Left ventricle myocardium inferior (tissue), 1 donor: Measurements from ENCODE around the gene ZNF280C. TPM values are rescaled to one million over a fixed set of nuclear protein-coding genes. Genes with fewer than 3 reads are reported as not detected.

Source experiments
- DNase-seq: peaks from one replicate; pipeline ENCODE4 v3.0.0-alpha.2; 2020
- H3K27ac ChIP-seq: fragments of 200-600 bp; replicated peaks from 2 replicates; pipeline ENCODE4 v1.8.0; 2021
- H3K27me3 ChIP-seq: fragments of 200-600 bp; 2 replicates; pipeline ENCODE4 v1.8.0; 2021; ENCODE audit warnings: low read depth
- H3K36me3 ChIP-seq: fragments of 200-600 bp; 2 replicates; pipeline ENCODE4 v1.8.0; 2021
- H3K4me1 ChIP-seq: fragments of 200-600 bp; 2 replicates; pipeline ENCODE4 v1.8.0; 2021
- H3K4me3 ChIP-seq: fragments of 200-600 bp; 2 replicates; pipeline ENCODE4 v1.8.0; 2021; ENCODE audit warnings: mild to moderate bottlenecking, moderate library complexity
- H3K9me3 ChIP-seq: fragments of 200-600 bp; replicated peaks from 2 replicates; pipeline ENCODE4 v1.8.0; 2021
- CTCF ChIP-seq: fragments of 200-600 bp; IDR thresholded peaks from 2 replicates; pipeline ENCODE4 v1.8.0; 2021; ENCODE audit warnings: antibody characterized with exemption, mild to moderate bottlenecking, borderline replicate concordance
- intact Hi-C: fragments of 100-400 bp; cut with micrococcal nuclease; formaldehyde crosslinking; loops from one replicate; pipeline ENCODE4 v1.11.0; 2022
- total RNA-seq: library from RNA; stranded (reverse); fragmentation: NEBNext Ultra II Directional; extraction: Animal tissue kit (Norgen Biotek cat#: 25700); gene quantifications from one replicate; pipeline ENCODE4 v1.2.1, GENCODE V29; 2021
- donor health status: DM: no; HTN: yes; CAD: no; lungs with severe emphysema.

Gene ZNF280C
- total RNA-seq, 1 donor from 2014 or later: 1.5 TPM

- Histone ChIP-seq H3K9me3 (no peaks in the 10 kb centered on the region), H3K4me1 (peaks cover 40% of the 10 kb centered on the region), H3K36me3 (no peaks in the 10 kb centered on the region), H3K27ac (peak within 1 kb of the TSS; percentile 96), H3K27me3 (no peaks in the 10 kb centered on the region), H3K4me3 (peak within 1 kb of the TSS; percentile 79)
- intact Hi-C loops: no loop called here
- no peak for TF ChIP-seq CTCF
- peak; percentile 92 for DNase-seq
Measured at GRCh38 chrX:130165703-130166502, 102.8 kb downstream of the ZNF280C start, which contains the start of gene AIFM1. AIFM1 (minus strand) TSS chrX:130165841; CDS start chrX:130165656, 185 bp downstream.

DNA sequence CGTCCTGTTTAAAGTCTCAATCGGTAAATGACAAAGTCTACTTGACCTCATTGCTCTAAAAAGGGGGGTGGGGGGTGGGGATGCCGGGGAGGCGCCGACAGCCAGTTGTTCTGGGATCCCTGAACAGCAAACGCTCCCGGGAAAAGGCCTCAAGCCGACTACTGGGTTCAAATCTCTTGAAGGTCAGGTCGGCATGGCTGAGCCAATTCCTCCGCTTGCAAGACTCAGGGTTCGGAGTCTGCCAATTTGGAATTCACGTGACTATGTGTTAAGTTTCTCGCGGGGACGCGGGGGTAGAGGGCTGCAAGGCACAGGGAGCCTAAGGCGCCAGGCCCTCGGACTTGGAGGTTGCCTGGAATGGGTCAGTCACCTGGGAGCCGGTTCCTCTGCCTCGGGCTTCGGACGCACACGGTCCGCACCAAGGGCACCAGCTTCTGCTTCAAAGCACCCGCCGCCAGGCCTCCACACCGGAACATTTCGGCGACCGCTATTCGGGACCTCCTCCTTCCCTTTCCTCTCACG is 103.5 kb downstream of the ZNF280C start:
- DNase-seq: no peak
- intact Hi-C loops: no loop called here

DNA sequence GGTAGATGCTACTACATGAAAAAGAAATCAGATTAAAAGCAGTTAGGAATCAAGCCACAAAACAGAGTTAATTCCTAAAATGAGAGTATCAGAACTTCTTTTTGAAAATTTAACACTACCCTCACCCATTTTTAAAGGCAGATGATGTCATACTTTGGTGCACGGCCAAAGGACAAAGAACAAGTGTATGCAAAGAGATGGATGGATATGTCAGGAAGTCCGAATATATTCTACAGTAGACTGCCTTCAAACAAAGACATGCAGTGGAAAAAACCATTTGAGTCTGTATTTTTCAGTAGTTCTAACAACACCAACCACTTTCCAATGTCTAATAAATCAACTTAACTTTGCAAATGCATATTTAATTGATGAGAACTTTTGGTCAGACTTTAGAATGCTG is 105.3 kb downstream of the ZNF280C start:
- Histone ChIP-seq H3K27ac (no peak overlapping the region), H3K27me3 (no peaks in the 10 kb centered on the region), H3K4me3 (no peak overlapping the region), H3K36me3 (no peaks in the 10 kb centered on the region), H3K4me1 (peaks cover 40% of the 10 kb centered on the region), H3K9me3 (no peaks in the 10 kb centered on the region)
- TF ChIP-seq CTCF: no peak
- intact Hi-C loops: no loop called here
- DNase-seq: no peak

More for the DNA sequence above, 103.5 kb downstream of the ZNF280C start:
- H3K4me1 ChIP-seq: peaks cover 40% of the 10 kb centered on the region
- H3K9me3 ChIP-seq: no peaks in the 10 kb centered on the region
- peak overlapping the region; percentile 96 for H3K27ac ChIP-seq
- TF ChIP-seq CTCF: no peak
- H3K36me3 ChIP-seq: no peaks in the 10 kb centered on the region
- H3K4me3 ChIP-seq: peak overlapping the region; percentile 79
- H3K27me3 ChIP-seq: no peaks in the 10 kb centered on the region

GRCh38 chrX:130162094-130162735 is 106.5 kb downstream of the ZNF280C start:
- Histone ChIP-seq H3K9me3 (no peaks in the 10 kb centered on the region), H3K27ac (no peak overlapping the region), H3K4me3 (no peak overlapping the region), H3K27me3 (no peaks in the 10 kb centered on the region), H3K36me3 (no peaks in the 10 kb centered on the region), H3K4me1 (peaks cover 39% of the 10 kb centered on the region)
- TF ChIP-seq CTCF: no peak
- DNase-seq: no peak
- intact Hi-C loops: no loop called here

GRCh38 chrX:130159776-130160175 is 108.9 kb downstream of the ZNF280C start:
- H3K27me3 ChIP-seq: no peaks in the 10 kb centered on the region
- intact Hi-C loops: no loop called here
- TF ChIP-seq CTCF: no peak

More at GRCh38 chrX:130159776-130160175, 108.9 kb downstream of the ZNF280C start:
- DNase-seq: no peak
- Histone ChIP-seq H3K36me3 (no peaks in the 10 kb centered on the region), H3K4me3 (no peak overlapping the region), H3K4me1 (peaks cover 48% of the 10 kb centered on the region), H3K9me3 (no peaks in the 10 kb centered on the region), H3K27ac (no peak overlapping the region)
